ENCODE measurements around the gene RASAL2.

The RASAL2 gene

DNA sequence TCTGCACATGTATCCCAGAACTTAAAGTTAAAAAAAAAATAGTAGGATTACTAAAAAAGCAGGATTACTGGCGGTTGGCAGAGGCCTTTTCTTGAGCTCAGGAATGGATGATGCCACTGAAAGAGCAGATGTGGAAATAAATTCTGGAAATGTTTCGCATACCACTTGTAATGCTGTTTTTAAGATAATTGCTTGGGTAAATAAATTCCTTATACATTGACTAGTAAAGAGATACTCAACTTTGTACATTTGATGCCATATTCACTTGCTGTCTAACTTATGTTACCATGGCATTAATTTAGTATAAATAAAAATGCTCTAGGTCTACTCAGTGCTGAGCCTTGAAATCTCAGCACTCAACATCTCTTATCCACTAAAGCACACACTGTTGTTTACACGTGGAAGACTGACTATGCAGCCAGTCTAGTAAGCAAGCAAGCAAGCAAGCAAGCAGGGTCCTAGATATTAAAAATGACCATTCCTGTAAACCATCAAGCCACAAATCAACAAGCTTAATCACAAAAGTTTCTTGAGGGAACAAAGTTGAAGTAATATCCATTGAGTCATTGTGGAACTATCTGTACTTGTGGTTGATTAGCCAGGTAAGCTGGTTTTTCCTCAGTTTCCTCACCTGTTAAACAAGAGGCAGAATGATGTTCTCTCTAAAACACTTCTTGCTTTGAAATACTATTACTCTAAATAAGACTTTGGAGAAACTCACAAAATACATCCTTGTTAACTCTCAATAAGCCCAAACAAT is 1.7 kb upstream of the RASAL2 start:
- H3K27ac ChIP-seq = no peak overlapping the region
- H3K27me3 ChIP-seq = peaks cover 57% of the 10 kb centered on the region
- H3K4me3 ChIP-seq (ENCODE audit: low read depth in 1 of 2, low read length in 1 of 2) = no peak overlapping the region
- no peaks in the 10 kb centered on the region for H3K36me3 ChIP-seq
- no peaks in the 10 kb centered on the region for H3K9me3 ChIP-seq
- peaks cover 7 to 17% of the 10 kb centered on the region in 2 experiments for H3K4me1 ChIP-seq (ENCODE audit: control insufficient read depth in 1 of 2, insufficient read depth in 1 of 2, low read depth in 1 of 2, low read length in 1 of 2)
- TF ChIP-seq, protein P1, sequence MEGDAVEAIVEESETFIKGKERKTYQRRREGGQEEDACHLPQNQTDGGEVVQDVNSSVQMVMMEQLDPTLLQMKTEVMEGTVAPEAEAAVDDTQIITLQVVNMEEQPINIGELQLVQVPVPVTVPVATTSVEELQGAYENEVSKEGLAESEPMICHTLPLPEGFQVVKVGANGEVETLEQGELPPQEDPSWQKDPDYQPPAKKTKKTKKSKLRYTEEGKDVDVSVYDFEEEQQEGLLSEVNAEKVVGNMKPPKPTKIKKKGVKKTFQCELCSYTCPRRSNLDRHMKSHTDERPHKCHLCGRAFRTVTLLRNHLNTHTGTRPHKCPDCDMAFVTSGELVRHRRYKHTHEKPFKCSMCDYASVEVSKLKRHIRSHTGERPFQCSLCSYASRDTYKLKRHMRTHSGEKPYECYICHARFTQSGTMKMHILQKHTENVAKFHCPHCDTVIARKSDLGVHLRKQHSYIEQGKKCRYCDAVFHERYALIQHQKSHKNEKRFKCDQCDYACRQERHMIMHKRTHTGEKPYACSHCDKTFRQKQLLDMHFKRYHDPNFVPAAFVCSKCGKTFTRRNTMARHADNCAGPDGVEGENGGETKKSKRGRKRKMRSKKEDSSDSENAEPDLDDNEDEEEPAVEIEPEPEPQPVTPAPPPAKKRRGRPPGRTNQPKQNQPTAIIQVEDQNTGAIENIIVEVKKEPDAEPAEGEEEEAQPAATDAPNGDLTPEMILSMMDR (IDR thresholded peaks at IDR 0.05) = no peak

DNA sequence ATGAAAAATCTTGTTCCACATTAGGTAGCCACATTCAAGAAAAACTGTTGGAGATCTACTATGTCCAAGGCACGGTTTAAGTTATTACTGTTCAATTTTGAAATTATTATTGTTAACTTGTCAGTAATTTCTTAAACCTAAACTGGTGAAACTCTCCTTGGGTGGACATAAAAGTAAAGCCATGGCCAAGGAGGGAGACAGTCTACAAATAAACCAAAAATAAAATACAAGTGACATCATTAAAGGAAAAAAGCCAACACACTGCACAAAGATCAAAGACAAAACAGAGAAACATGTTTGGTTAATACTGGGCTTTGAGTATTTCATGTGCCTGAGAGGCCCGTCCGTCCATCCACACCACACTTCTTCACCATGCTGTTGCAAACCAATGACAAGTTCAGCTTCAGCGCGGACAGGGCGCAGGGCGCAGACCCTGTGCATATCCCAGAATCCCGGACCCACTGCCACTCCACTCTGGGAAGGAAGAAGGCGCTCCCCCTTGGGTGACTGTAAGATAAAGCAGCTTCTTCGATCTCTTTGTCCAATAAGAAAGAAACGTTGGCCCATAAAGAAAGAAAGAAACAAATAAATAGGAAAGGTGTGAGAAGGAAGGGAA is 918 bp upstream of the RASAL2 start:
- Histone ChIP-seq H3K36me3 (no peaks in the 10 kb centered on the region), H3K4me3 (ENCODE audit: low read depth in 1 of 2, low read length in 1 of 2) (peak overlapping the region; percentile 46 to 61), H3K27ac (no peak overlapping the region), H3K27me3 (peaks cover 66% of the 10 kb centered on the region), H3K9me3 (no peaks in the 10 kb centered on the region), H3K4me1 (ENCODE audit: control insufficient read depth in 1 of 2, insufficient read depth in 1 of 2, low read depth in 1 of 2, low read length in 1 of 2) (peaks cover 7 to 17% of the 10 kb centered on the region in 2 experiments)
- TF ChIP-seq, protein P1 (IDR thresholded peaks at IDR 0.05) = no peak

DNA sequence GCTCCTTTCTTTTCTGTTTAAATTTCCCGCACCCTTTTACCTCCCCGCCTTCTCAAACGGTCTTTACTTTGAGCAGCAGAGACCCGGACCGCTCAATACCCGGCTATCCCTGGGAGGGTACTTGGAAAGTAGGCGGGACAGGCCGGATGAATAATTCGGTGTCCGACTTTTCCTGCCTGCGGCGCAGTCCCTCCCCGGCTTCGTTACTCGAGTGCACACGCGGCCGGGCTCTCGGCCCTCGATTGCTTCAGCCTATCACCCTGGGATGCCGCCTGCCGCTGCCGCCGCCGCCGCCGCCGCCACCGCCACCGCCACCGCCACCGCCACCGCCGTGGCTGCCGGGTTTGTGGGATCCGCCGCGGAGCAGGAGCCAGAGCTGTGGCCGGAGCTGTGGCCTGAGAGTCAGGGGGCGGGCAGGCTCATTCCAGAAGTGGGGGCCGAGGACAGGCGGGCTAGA is 382 bp upstream of the RASAL2 start:
- Histone ChIP-seq H3K36me3 (no peaks in the 10 kb centered on the region), H3K4me1 (ENCODE audit: control insufficient read depth in 1 of 2, insufficient read depth in 1 of 2, low read depth in 1 of 2, low read length in 1 of 2) (peaks cover 7 to 17% of the 10 kb centered on the region in 2 experiments), H3K27ac (no peak overlapping the region), H3K4me3 (ENCODE audit: low read depth in 1 of 2, low read length in 1 of 2) (peak overlapping the region; percentile 46 to 61), H3K9me3 (no peaks in the 10 kb centered on the region), H3K27me3 (peaks cover 71% of the 10 kb centered on the region)
- TF ChIP-seq, protein P1 (IDR thresholded peaks at IDR 0.05) = no peak

DNA sequence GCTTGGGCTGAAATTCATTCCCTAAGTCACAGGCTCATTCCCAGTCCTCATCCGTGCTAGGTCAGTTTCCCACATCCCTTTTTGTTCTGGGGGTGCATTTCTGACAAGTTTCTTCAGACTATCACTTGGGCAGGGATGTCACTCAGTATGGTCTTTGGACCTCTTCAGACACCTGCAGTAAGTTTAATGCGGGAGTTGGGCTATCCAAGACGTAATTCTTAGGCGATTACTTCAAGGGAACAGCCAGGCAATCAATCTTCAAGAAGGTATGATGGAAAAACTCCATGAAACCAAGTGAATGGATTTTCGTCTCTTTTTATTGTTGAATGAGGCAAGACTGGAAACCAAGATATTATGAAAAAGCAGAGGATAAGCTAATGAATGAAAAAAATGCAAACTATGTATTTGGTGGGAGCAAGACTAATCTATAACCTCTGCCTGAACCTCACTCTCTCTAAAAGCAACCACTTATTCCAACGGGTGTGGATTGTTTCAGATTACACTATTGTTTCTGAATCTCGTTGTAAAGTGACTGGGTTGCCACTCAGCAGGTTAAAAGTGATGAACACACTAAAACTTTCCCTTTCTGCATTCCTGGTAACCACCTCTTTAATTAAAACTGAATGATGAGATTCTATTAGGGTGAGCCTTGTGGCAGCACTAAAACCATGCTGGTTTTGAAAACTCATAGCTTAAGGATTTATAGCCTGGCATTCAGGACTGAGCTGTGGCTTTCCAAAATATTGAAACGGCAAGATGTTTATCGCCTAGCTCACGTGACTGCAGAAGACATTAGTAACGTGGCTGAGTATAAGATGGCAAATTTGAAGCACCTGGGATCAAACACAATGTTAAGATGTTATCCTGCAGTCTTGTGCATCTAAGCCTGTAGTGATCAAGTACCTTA is 1.1 kb downstream of the RASAL2 start:
- no peaks in the 10 kb centered on the region for H3K36me3 ChIP-seq
- H3K9me3 ChIP-seq = no peaks in the 10 kb centered on the region
- H3K27ac ChIP-seq = no peak overlapping the region
- peak overlapping the region; percentile 40 to 61 for H3K4me3 ChIP-seq (ENCODE audit: low read depth in 1 of 2, low read length in 1 of 2)
- TF ChIP-seq, protein P1 (IDR thresholded peaks at IDR 0.05) = no peak
- H3K4me1 ChIP-seq (ENCODE audit: control insufficient read depth in 1 of 2, insufficient read depth in 1 of 2, low read depth in 1 of 2, low read length in 1 of 2) = peaks cover 7 to 18% of the 10 kb centered on the region in 2 experiments
- H3K27me3 ChIP-seq = peaks cover 86% of the 10 kb centered on the region

DNA sequence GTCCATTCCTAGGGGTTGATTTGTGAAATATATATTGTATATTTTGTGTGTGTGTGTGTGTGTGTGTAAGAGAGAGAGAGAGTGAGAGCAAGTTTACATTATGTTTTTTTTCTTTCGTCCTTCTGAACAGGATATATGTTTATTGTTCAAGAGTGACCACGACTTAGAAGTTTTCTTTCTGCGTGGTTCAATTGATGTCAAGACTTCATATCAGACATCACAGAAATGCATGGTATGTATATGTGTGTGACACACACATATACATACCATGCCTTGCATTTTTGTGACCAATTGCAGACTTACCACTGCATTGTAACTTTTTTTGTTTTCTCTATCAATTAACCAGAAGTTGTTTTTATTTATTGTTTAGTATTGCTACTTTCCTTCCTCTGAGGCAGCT is 2.5 kb downstream of the RASAL2 start:
- no peak overlapping the region for H3K27ac ChIP-seq

More for the DNA sequence above, 2.5 kb downstream of the RASAL2 start:
- no peaks in the 10 kb centered on the region for H3K36me3 ChIP-seq
- peaks cover 16 to 29% of the 10 kb centered on the region in 2 experiments for H3K4me1 ChIP-seq (ENCODE audit: control insufficient read depth in 1 of 2, insufficient read depth in 1 of 2, low read depth in 1 of 2, low read length in 1 of 2)
- H3K9me3 ChIP-seq = no peaks in the 10 kb centered on the region
- H3K27me3 ChIP-seq = peaks cover 89% of the 10 kb centered on the region
- TF ChIP-seq, protein P1 (IDR thresholded peaks at IDR 0.05) = no peak
- no peak overlapping the region for H3K4me3 ChIP-seq (ENCODE audit: low read depth in 1 of 2, low read length in 1 of 2)

Measured in neutrophil (primary cell).